HG03095 (cell line): ENCODE results near the gene CRTC1.
"Not testable (repeated sequence)": the region's sequence is repeated elsewhere in the genome, so short reads cannot be mapped to it uniquely, and the experiment has no call there.

Source experiments
- ATAC-seq: cut with Tn5 transposase; IDR thresholded peaks from one replicate; pipeline ENCODE4 v1.9.1; 2021; ENCODE audit warnings: moderate library complexity; ENCODE audit not compliant: unreplicated experiment

Gene CRTC1

DNA sequence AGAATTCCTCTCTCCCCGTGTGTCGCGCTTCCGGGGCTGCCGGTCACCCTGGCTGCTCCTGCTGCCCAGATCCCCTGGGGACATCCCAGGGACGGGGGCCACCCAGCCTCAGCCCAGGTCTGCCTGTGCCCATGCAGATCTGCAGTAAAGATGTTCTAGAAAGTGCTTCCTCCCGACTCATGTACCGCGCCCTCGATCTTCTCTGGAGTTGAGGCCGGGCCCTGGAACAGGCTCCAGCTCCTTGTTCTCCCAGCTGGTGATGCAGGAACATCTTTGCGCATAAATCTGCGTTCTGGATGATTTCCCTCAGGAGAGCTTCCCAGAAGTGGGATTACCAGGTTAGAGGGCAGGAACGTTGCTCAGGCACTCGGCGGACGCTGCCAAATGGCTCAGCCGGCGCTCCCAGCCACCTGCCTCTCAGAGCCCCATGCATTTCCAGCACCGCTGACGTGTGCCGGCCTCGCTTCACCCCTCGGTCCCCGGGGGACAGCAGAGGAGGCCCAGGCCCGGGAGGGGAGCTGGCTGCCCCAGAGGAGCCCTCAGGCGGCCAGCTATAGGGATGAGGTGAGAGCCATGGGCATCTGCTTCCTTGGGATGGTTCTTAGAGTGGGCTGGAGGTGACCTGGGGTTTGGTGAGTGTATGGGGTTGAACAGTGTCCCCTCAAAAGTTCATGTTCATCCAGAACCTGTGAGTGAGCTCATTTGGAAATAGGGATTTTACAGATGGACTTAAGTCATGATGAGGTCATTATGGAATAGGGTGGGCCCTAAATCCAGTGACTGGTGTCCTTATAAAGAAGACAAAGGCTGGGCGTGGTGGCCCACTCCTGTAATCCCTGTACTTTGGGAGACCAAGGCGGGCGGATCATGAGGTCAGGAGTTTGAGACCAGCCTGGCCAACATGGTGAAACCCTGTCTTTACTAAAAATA is 42.6 kb downstream of the CRTC1 start:
- ATAC-seq, result no peak

DNA sequence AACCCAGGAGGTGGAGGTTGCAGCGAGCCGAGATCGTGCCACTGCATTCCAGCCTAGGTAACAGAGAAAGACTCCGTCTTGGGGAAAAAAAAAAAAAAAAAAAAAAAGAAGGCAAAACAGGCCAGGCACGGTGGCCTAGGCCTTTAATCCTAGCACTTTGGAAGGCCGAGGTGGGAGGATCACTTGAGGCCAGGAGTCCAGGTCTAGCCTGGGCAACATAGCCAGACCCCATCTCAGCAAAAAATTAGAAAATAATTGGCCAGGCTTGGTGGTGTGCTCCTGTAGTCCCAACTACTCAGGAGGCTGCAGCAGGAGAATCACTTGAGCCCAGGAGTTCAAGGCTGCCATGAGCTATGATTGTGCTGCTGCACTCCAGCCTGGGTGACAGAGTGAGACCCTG is 43.4 kb downstream of the CRTC1 start:
- ATAC-seq, result no peak

DNA sequence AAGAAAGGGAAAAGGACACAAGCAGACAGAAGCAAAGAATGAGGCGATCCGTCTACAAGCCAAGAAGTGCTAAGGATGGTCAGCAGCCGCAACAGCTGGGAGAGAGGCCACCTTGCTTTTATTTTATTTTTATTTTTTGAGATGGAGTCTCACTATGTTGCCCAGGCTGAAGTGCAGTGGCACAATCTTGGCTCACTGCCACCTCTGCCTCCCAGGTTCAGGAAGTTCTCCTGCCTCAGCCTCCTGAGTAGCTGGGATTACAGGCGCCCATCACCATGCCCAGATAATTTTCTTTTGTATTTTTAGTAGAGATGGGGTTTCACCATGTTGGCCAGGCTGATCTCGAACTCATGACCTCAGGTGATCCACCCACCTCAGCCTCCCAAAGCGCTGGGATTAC is 44.1 kb downstream of the CRTC1 start:
- not testable (repeated sequence) for ATAC-seq

DNA sequence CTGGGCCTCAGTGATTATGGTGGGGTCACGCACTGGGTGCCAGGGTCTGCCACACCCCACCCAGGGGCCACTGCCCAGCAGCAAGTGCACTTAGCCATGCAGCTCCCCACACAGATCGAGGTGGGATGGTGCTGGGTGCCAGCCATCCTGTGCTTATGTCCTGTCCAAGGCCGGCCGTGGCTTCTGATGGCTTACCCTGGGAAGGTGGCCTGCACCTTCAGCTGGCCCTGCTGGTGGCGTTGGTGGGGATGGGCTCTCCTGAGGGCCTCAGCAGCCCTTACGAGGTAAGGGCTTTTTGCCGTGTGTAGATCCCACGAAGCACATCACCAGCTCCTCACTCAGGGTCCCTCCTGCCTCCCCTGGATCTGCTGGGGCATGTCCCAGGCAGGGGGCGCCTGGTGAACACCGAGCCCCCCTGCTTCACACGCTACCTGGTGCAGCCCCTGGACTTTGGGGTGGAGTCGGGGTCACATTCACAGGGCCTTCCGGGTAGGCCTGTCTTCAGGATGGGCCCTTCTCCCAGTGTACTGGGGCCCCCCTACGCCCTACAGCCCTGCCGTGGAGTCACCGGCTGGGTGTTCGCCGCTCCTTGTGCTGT is 46.6 kb downstream of the CRTC1 start:
- ATAC-seq, result no peak

DNA sequence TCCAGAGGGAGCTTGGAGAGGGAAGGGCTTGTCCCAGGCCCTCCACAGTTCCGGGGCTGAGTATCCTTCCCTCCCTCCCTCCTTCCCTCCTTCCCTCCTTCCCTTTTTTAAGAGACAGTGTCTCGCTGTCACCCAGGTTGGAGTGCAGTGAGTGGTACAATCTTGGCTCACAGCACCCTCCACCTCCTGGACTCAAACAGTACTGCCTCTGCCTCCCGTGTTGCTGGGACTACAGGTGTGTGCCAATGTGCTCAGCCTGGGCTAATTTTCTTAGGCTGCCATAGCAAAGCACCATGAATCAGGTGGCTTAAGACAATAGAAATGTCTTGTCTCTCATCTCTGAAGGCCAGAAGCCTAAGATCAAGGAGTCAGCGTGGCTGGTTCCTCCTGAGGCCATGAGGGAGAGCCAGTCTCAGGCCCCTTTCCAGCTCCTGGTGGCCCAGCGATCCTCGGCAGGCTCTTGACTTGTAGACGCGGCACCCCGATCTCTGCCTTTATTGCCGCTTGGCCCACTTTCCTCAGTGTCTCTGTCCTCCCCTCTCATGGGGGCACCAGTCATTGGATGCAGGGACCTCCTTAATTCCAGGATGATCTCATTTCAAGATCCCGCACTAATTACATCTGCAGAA is 47.5 kb downstream of the CRTC1 start:
- ATAC-seq, result no peak

DNA sequence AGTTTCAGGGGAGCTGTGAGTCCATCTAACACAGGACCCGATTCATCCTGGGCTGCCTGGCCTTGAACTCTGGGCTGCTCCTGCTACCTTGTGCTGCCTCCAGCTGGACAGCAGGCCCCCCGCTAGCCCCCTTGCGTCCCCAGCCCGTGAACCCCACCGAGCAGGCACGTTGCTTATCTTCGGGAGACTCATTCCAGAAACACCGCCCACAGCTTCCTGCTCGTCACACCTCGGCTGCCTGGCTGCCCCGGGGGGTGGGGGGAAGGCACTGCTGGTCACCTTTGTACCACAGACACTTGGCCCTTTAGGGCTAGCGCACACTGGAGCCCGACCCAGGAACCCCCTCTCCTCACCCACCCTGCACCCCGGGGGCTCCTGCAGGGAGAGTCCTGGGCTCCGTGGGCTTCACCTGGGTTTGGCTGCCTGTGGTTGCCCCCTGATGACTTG is 48.1 kb downstream of the CRTC1 start:
- no peak for ATAC-seq

DNA sequence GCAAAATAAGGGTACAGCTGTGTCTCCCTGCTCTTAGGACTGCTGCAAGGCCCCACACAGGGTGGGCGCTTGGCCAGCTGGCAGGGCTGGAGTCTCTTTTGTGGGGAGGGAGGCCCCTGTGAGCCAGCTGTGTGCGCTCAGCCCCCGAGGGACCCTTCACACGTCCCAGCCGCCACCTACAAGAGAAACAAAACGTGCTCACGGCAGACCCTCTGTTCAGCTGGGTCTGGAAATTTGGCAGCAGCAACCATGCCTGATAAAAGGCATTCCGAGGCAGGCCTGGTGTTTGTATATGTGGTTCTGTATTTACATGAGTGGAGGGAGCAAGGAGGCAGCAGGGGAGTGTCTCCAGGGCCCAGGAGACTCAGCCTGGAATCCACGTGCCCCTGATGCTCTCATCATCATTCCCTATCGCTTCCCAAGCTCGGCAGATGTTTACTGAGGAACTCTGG is 49.7 kb downstream of the CRTC1 start:
- ATAC-seq, result no peak

DNA sequence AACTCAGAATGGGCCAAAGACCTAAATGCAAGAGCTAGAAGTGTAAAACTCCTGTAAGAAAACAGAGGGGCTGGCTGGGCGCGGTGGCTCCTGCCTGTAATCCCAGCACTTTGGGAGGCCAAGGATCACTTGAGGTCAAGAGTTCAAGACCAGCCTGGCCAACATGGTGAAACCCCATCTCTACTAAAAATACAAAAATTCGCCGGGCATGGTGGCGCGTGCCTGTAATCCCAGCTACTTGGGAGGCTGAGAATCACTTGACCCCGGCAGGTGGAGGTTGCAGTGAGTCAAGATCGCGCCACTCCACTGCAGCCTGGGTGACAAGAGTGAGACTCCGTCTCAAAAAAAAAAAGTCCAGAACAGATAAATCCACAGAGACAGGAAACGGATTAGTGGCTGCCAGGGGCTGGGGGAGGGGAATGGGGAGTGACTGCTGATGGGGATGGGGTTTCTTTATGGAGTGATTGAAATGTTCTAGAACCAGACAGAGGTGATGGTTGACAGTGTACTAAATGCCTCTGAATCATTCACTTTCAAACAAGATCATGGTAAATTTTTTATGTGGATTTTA is 50.4 kb downstream of the CRTC1 start:
- ATAC-seq, result not testable (repeated sequence)

DNA sequence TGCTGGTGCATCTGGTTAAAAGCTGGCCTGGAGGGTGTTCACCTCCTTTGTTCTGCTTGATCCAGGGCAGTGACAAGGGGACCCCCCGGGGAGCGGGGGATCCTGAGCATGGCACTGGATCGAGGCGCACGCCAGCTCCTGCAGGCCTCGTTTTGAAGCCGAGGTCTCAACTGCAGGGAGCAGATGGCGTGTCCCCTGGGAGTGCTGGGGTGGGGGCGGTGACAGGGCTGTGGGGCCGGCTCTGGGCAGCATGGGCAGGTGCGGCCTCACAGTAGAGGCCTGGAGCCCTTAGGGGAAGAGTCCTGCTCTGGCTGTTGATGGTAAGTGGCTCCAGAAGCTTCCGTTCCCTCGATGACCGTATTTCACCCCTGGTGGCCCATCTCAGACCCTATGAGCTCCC is 51.8 kb downstream of the CRTC1 start:
- no peak for ATAC-seq

DNA sequence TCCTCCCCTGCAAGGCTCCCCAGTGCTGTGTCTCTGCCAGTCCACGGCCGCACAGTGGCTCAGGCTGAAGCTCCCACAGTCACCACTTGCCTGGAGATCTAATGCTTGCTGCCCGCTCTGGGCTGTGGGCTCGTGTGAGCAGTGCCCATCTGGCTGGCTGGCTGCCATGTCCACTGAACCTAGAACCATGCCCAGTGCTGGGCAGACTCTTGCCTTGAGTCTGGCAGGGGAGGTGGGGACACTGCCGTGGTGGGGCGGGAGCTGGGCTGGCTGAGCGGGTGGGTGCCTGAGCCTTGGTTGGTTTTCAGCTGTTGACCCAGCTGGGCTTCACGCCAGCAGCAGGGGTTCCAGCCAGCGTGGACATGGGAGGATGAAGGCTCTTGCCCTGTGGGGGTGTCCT is 52.3 kb downstream of the CRTC1 start:
- no peak for ATAC-seq

DNA sequence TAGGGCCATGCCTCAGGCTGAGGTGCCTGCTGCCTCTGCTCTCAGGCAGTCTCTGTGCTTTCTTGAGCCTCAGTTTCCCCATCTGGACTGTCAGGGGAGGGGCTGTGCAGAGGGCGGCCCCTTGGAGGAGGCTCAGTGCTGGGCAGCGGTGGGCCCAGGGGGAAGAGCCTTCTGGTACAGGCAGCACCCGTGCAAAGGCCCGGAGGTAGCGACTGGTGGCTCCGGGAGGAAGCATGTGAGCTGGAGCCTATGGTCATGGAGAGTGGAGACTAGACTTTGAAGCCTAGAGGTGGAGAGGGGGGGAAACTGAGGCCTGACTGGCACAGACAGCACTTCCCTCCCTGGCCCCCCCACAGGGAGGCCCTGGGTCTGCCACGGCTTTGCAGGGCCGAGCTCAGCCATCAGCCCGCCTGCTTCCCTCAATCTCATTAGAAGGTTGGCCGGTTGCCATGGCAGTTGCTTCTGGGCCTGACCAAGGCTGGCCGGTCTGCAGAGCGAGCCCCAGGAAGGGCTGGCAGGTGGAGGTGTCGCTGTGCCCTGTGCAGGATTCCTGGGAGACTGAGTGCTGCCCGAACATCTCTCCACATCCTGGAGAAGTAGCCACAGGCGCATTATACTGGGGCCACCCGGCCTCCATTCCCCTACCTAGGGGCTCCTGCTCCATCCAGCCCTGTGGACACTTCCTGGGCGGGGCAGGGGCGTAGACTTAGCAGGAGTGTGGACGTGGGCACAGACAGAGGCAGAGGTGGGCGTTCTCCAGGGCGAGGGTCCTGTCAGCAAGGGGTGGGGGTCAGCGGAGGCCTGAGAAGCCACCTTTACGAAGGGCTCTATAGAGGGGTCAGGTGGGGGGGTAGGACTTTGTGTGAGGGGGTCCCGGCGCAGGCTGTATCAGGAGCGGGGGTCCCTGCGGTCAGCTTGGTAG is 53.2 kb downstream of the CRTC1 start:
- ATAC-seq, result no peak

DNA sequence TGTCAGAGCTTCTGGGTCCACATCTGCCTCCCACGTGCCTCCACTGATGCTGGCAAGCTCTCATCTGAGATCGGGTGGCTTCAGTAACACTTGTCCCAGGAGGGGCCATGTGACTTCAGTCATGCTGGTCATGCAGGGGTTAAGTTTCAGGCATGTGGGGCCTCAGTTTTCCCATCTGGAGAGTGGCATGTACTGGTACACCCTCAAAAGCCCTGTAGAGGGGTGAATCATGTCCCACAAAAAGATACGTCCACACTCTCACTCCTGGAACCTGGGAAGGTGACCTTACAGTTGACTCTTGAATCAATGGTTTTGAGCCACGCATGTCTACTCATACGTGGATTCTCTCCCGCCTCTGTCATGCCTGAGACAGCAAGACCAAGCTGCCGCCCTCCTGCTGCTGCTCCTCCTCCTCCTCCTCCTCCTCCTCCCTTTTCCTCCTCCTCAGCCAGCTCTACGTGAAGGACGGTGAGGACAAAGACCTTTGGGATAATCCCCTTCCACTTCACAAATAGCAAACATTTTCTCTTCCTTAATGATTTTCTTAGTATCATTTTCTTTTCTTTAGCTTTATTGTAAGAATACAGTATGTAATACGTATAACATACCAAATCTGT is 54.0 kb downstream of the CRTC1 start:
- ATAC-seq, result no peak

DNA sequence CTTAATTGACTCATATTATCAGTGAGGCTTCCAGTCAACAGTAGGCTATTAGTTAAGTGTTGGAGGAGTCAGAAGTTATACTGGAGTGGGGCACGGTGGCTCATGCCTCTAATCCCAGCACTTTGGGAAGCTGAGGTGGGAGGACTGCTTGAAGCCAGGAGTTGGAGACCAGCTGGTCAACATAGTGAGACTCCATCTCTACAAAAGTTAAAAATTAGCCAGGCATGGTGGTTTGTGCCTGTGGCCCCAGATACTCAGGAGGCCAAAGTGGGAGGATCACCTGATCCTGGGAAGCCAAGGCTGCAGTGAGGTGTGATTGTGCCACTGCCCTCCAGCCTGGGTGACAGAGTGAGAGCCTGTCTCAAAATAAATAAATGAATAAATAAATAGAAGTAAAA is 54.5 kb downstream of the CRTC1 start:
- ATAC-seq, result no peak

DNA sequence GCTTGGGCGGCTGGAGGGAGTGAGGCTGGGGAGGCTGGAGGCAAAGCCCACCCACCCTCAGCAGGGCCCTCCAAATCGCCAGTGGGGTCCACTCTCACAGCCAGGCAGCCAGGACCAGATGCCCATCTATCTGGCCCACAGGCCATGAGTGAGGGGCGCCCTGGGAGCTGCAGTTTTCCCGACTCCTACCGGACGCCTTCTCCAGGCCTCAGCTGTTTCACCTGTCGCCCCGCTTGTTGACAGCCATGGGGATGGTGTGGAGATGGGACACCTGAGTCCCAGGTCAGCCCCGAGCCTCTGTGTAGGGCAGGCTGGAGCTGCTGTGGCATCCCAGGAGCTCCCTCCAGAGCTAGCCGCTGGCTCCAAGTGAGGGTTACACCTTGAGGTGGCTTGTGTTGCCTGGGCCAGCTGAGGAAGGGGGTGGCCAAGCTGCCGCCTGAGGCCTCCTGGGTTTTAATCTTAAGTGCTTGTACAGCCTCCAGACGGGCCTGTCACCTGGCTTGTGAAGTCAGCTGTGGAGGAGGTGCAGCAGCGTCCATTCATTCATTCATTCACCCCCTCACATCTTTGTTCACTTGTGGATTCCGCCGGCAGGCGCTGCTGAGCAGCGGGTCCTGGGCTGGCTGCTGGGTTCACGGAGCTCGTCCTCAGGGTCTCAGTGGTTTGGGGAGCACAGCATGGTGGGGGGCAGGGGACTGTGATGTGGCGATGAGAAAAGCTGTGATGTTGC is 55.6 kb downstream of the CRTC1 start:
- ATAC-seq, result no peak

DNA sequence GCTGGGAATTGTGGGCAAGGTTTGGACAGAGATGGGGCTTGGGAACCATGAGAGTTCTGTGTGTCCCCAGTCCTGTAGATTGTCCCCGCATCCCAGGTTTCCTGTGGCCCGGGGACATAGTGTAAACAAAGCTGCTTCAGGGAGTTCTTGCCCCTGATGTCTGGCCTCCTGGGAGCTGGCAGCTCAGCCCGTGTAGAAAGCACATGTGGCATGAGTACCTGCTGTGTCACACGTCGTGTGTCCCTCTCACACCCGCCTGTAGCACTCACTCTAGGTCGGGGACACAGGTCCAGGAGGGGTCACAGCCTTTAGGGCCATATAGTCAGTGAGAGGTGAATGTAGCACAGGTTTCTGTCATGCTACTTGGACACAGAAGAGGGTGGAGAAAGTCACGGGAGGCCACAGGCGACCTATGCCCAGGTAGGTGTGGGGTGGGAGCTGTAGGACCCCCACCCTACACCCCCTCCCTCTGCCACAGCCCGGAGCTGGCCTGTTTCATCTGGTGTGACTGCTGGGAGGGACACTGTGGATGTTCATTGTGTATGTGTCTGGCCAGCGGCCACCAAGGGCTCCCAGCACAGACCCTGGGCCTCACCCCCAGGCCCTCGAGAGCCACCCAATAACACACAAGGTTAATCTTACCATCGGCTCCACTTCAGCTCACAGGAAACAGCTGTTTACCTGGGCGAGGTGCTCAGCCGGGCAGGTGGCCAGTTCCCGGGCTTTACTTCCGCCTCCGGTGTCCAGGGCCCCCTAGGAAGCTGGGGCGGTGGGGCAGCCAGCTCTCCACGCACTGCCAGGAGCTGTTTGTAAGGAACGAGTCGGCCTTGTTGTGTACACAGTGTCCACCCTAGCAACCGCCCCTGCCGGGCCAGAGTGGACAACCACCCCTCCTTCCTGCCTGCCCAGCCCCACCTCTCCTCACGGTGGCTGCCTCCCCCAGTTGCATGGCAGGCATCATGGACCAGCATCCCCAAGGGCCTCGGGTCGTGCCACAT is 57.9 kb downstream of the CRTC1 start:
- no peak for ATAC-seq

DNA sequence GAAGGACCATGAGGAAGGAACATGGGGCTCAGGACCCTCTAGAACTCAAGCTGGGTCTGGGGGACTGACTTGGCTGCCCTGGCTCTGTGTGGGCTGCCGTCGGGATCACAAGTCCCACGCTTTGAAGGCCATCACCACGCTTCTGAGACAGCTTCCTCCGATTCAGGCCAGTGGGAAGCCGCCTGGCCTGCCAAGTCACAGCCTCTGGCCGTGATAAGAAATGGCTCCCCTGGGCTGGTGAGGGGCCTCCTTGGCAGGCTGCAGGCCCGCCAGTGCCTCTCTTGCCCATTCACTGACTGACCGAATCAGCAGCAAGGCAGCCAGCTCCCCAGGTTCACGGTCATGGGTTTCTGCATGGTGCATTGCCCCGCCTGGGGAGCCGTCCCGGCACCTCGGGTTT is 58.8 kb downstream of the CRTC1 start:
- ATAC-seq, result no peak

DNA sequence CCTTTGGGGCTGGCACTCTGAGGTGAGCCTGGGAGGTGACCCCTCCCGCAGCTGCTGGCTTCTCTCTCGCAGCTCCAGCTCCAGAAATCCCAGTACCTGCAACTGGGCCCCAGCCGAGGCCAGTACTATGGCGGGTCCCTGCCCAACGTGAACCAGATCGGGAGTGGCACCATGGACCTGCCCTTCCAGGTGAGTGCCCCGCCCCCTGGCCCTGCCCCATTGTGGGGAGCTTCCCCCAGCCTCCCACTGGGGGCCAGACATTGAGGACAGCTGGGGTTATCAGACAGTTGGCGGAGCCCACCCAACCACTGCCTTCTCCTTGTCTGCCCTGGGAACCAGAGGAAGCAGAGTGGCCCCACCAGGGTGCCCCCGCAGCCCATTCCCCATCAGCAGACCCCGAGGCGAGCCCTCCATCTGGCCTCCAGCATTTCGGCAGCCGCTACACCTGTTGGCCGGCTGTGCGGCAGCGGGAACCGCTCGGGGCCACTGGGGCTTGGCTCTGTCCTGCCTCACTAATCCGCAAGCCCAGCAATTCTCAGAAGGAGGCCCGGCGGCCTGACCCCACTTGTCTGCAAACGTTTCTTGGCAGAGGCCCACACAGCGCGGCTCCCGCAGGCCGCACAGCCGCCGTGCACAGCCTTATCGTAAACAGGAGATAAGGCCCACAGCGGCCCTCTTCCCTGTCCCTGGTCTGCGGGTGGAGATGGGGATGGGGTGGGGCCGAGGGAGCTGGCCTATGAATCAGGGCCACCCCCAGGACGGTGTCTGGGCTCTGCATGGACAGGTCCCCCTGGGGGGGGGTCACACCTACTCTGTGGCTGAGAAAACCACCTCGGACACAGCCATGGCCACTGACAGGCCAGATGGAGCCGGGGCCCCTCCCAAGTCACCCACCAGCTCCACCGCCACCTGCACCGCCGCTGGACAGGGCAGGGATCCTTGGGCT is 59.6 kb downstream of the CRTC1 start:
- no peak for ATAC-seq
